Measurements from ENCODE around the gene AEBP1.

Gene AEBP1

GRCh38 chr7:44103923-44104859 is at the start of gene AEBP1:
TSS of gene AEBP1 (plus strand) at chr7:44104345. CDS start at chr7:44104666, 321 bp downstream.
- DNase-seq, result no peak

- DNase-seq, result no peak
Observed at GRCh38 chr7:44056681-44057080, 47.5 kb upstream of the AEBP1 start.

- no peak for DNase-seq
Observed at GRCh38 chr7:44057181-44057848, 46.8 kb upstream of the AEBP1 start.

- DNase-seq, result no peak
Observed at GRCh38 chr7:44057849-44058758, 46.0 kb upstream of the AEBP1 start.

- DNase-seq, result no peak
Observed at GRCh38 chr7:44058759-44059218, 45.4 kb upstream of the AEBP1 start.

GRCh38 chr7:44059219-44060090 is 44.7 kb upstream of the AEBP1 start:
- DNase-seq, result no peak

GRCh38 chr7:44060091-44060947 is 43.8 kb upstream of the AEBP1 start:
- no peak for DNase-seq

- no peak for DNase-seq
Observed at GRCh38 chr7:44060948-44061644, 43.0 kb upstream of the AEBP1 start.

- no peak for DNase-seq
Observed at GRCh38 chr7:44061645-44062179, 42.4 kb upstream of the AEBP1 start.

GRCh38 chr7:44062180-44062902 is 41.8 kb upstream of the AEBP1 start:
- no peak for DNase-seq

GRCh38 chr7:44062903-44063295 is 41.2 kb upstream of the AEBP1 start:
- no peak for DNase-seq

- no peak for DNase-seq
Observed at GRCh38 chr7:44063547-44063893, 40.6 kb upstream of the AEBP1 start.

GRCh38 chr7:44063894-44064651 is 40.1 kb upstream of the AEBP1 start:
- no peak for DNase-seq

GRCh38 chr7:44064791-44065430 is 39.2 kb upstream of the AEBP1 start:
- DNase-seq, result no peak

GRCh38 chr7:44065431-44066110 is 38.6 kb upstream of the AEBP1 start, which contains the start of gene PGAM2:
TSS of gene PGAM2 (minus strand) at chr7:44065567. CDS start at chr7:44065529, 38 bp downstream.
- no peak for DNase-seq

- no peak for DNase-seq
Observed at GRCh38 chr7:44066111-44066460, 38.1 kb upstream of the AEBP1 start.

- DNase-seq, result no peak
Observed at GRCh38 chr7:44066494-44067063, 37.6 kb upstream of the AEBP1 start.

Data from NCI-H2107 (cell line).